GM19240 (cell line): Measurements from ENCODE around the gene BMP7.

Experiments used
- DNase-seq: peaks from one replicate; pipeline ENCODE4 v3.0.0; 2011; ENCODE audit warnings: low spot score; ENCODE audit not compliant: insufficient read length

Gene BMP7

GRCh38 chr20:57212534-57213276 is 53.7 kb downstream of the BMP7 start:
- no peak for DNase-seq

GRCh38 chr20:57211908-57212533 is 54.4 kb downstream of the BMP7 start:
- no peak for DNase-seq

- no peak for DNase-seq
Measured at GRCh38 chr20:57211406-57211805, 55.0 kb downstream of the BMP7 start.

- no peak for DNase-seq
Measured at GRCh38 chr20:57210911-57211280, 55.5 kb downstream of the BMP7 start.

- DNase-seq = no peak
Measured at GRCh38 chr20:57210054-57210910, 56.2 kb downstream of the BMP7 start.

- no peak for DNase-seq
Measured at GRCh38 chr20:57209413-57209812, 57.0 kb downstream of the BMP7 start.

- DNase-seq = no peak
Measured at GRCh38 chr20:57208198-57208597, 58.2 kb downstream of the BMP7 start.

GRCh38 chr20:57207251-57207650 is 59.2 kb downstream of the BMP7 start:
- no peak for DNase-seq

- no peak for DNase-seq
Measured at GRCh38 chr20:57205606-57206219, 60.7 kb downstream of the BMP7 start.

GRCh38 chr20:57203986-57204385 is 62.5 kb downstream of the BMP7 start:
- no peak for DNase-seq

GRCh38 chr20:57203204-57203603 is 63.2 kb downstream of the BMP7 start:
- DNase-seq = no peak

GRCh38 chr20:57202309-57202708 is 64.1 kb downstream of the BMP7 start:
- DNase-seq = no peak

GRCh38 chr20:57200882-57201695 is 65.4 kb downstream of the BMP7 start:
- DNase-seq = no peak

- DNase-seq = no peak
Measured at GRCh38 chr20:57199656-57200405, 66.6 kb downstream of the BMP7 start.

- no peak for DNase-seq
Measured at GRCh38 chr20:57198132-57199072, 68.0 kb downstream of the BMP7 start.

- no peak for DNase-seq
Measured at GRCh38 chr20:57197352-57198131, 68.9 kb downstream of the BMP7 start.

GRCh38 chr20:57195469-57196100 is 70.9 kb downstream of the BMP7 start:
- no peak for DNase-seq

- DNase-seq = no peak
Measured at GRCh38 chr20:57195023-57195422, 71.4 kb downstream of the BMP7 start.
